VCaP (cell line): ENCODE measurements around the gene PRKCB.

Experiments used
- H3K27ac ChIP-seq: fragments of 450-650 bp; 2 replicates; pipeline ENCODE4 v1.5.1; 2017
- CTCF ChIP-seq: fragments of 450-650 bp; conservative IDR thresholded peaks from 2 replicates; pipeline ENCODE4 v1.5.1; 2017; ENCODE audit warnings: mild to moderate bottlenecking, moderate library complexity

Gene PRKCB

DNA sequence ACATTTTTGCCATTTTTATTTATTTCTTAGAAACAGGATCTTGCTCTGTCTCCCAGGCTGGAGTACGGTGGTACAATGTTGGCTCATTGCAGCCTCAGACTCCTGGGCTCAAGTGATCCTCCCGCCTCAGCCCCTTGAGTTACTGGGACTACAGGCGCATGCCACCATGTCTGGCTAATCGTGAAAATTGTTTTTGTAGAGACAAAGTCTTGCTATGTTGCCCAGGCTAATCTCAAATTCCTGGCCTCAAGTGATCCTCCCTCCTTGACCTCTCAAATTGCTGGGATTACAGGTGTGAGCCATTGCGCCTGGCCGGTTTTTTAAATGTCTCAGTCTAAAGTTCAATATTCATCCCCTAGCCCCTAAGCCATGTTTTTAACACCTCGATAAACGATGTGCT is 237.5 kb downstream of the PRKCB start:
- TF ChIP-seq CTCF, result no peak
- H3K27ac ChIP-seq, result no peak overlapping the region

- no peak for TF ChIP-seq CTCF
- no peak overlapping the region for H3K27ac ChIP-seq
These were observed 238.8 kb downstream of the PRKCB start for GRCh38 chr16:24074574-24074973.

DNA sequence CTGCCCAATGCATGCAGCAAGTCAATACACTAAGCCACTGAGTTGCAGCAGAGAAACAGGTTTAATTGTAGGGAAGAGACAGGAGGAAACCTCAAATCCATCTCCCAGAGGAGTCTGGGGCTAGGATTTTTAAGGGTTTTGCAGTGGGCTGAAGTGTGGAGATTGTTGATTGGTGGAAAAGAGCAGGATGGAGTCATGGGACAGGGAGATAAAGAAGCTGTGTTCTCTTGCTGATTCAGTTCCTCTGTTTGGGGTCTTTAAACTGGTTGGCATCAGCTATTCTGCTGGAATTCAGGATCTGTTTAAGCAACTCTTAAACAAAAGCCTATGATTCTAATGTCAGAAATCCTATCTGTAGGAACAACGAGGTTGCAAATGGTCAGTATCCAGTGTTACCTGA is 239.5 kb downstream of the PRKCB start:
- TF ChIP-seq CTCF, result no peak
- no peak overlapping the region for H3K27ac ChIP-seq

DNA sequence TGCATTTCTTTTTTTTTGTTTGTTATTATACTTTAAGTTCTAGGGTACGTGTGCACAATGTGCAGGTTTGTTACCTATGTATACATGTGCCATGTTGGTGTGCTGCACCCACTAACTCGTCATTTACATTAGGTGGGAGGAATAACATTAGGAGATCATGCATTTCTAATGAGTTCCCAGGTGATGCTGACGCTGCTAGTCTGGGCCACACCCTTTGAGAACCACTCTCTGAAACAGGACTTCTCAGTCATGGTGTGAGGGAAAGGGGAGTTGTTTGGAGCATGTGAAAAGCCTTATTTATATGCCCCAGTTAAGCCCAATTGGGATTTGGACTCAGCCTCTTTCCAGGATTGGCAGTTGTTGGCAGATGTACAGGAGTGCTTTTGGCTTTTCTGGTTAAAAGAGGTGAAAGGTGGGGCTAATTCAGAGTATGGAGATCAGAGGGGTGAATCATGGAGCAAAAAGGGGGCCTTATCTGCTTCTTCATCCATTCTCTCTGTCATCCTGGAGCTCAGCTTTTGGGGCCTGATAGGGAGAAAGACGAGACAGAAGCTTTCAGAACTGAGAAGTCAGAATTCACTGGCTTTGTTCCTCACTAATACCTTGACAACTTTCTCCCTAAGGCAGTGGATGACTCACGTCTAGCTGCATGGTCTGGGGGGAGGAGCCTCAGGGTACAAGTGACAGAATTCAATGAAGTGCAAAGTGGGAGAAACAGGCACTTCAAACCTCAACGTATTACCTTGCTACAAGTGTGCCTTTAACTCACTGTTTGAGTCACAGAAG is 240.3 kb downstream of the PRKCB start:
- no peak overlapping the region for H3K27ac ChIP-seq
- no peak for TF ChIP-seq CTCF

DNA sequence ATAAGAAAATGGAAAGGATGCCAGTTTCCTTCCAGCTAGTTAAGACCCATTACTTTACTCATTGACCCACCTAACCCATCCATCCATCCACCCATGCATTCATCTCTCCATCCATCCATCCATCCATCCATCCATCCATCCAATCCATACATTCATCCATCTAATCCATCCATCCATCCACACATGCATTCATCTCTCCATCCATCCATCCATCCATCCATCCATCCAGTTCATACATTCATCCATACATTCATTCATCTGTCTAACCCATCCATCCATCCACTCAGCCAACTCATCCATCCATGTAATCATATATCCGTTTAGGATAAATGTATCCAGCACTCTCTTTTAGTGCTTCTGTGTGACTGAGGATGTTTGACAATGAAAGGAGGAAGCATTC is 241.5 kb downstream of the PRKCB start:
- no peak for TF ChIP-seq CTCF
- H3K27ac ChIP-seq, result no peak overlapping the region

DNA sequence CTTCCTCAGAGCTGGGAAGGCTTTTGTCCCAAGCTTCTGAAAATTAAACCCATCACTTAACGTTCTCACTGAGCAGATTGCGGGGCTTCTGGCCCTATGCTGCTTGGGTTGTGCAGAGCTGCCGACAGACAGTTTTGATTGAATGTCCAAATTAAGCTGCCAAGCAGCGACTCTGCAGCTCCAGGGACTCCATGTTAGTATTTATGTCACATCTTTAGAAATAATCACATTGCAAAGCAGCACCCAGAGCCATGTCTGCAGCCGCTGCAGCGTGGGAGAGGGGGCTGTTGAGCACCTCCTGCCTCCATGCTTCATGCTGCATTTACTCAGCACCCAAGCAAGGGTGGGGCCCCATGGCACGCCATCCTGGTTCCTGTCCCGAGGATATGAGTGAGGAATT is 242.2 kb downstream of the PRKCB start:
- no peak overlapping the region for H3K27ac ChIP-seq
- no peak for TF ChIP-seq CTCF

GRCh38 chr16:24085666-24086065 is 249.9 kb downstream of the PRKCB start:
- TF ChIP-seq CTCF, result no peak
- no peak overlapping the region for H3K27ac ChIP-seq
